ENCODE measurements around the gene ACTA2. TPM values are rescaled to one million over a fixed set of nuclear protein-coding genes. Genes with fewer than 3 reads are reported as not detected.
A peak's percentile ranks its signal among the peaks of the same experiment; 100 is the strongest.

The ACTA2 gene
- total RNA-seq, 6 experiments from 2014 or later = 112 to 178 (median 164) TPM

DNA sequence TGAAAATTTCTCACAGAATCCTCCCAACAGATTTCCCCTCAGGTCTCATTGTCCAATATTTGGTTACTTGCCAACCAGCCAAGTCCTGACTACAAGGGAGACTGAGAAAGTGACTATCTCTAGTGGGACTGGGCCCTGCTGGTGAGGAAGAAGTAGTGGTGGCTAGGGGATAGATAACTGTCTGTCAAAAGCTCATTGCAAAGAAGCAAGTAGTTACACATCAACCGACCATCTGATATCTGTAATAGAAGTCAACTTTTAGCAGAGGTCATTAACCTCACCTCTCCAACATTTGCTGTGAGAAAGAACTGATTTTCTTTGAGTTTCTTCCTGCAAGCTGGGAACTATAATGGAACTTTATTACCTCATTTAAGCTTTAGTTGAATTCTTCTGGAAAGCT, 57.3 kb downstream of the ACTA2 start:
- no peak overlapping the region; the same call in 1 of the 2 replicates for H3K27ac Mint-ChIP-seq
- H3K36me3 Mint-ChIP-seq (ENCODE audit: low read depth) = peaks cover 17% of the 10 kb centered on the region
- H3K4me1 Mint-ChIP-seq (ENCODE audit: low read depth) = peaks cover 92% of the 10 kb centered on the region
- no peak overlapping the region for H3K4me3 Mint-ChIP-seq
- H3K9me3 Mint-ChIP-seq = no peaks in the 10 kb centered on the region
- no peaks in the 10 kb centered on the region for H3K27me3 Mint-ChIP-seq (ENCODE audit: insufficient read depth)
- no peak for DNase-seq
- TF ChIP-seq, protein P1, sequence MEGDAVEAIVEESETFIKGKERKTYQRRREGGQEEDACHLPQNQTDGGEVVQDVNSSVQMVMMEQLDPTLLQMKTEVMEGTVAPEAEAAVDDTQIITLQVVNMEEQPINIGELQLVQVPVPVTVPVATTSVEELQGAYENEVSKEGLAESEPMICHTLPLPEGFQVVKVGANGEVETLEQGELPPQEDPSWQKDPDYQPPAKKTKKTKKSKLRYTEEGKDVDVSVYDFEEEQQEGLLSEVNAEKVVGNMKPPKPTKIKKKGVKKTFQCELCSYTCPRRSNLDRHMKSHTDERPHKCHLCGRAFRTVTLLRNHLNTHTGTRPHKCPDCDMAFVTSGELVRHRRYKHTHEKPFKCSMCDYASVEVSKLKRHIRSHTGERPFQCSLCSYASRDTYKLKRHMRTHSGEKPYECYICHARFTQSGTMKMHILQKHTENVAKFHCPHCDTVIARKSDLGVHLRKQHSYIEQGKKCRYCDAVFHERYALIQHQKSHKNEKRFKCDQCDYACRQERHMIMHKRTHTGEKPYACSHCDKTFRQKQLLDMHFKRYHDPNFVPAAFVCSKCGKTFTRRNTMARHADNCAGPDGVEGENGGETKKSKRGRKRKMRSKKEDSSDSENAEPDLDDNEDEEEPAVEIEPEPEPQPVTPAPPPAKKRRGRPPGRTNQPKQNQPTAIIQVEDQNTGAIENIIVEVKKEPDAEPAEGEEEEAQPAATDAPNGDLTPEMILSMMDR (IDR thresholded peaks at IDR 0.05) = no peak

DNA sequence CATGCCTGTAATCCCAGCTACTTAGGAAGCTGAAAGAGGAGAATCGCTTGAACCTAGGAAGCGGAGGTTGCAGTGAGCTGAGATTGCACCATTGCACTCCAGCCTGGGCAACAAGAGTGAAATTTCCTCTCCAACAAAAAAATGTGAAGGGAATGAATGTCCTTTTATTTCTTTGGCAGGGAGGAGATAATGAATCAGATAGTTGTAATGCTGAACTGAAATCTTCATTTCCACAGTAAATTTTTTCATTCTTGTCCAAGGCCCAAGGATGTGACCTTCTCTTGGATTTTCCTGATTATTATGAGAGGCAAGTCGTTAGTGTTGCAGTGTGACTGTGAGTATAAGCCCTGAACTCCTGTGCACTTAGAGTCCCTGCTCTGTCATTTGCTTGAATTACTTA, 59.0 kb downstream of the ACTA2 start:
- Mint-ChIP-seq H3K27ac (peak overlapping the region; percentile 88), H3K27me3 (ENCODE audit: insufficient read depth) (no peaks in the 10 kb centered on the region), H3K4me3 (peak overlapping the region; percentile 46), H3K4me1 (ENCODE audit: low read depth) (peaks cover 96% of the 10 kb centered on the region), H3K36me3 (ENCODE audit: low read depth) (peaks cover 17% of the 10 kb centered on the region; the same call in 1 of the 2 replicates), H3K9me3 (no peaks in the 10 kb centered on the region)
- TF ChIP-seq, protein P1 (IDR thresholded peaks at IDR 0.05) = no peak
- DNase-seq = peak; percentile 48

DNA sequence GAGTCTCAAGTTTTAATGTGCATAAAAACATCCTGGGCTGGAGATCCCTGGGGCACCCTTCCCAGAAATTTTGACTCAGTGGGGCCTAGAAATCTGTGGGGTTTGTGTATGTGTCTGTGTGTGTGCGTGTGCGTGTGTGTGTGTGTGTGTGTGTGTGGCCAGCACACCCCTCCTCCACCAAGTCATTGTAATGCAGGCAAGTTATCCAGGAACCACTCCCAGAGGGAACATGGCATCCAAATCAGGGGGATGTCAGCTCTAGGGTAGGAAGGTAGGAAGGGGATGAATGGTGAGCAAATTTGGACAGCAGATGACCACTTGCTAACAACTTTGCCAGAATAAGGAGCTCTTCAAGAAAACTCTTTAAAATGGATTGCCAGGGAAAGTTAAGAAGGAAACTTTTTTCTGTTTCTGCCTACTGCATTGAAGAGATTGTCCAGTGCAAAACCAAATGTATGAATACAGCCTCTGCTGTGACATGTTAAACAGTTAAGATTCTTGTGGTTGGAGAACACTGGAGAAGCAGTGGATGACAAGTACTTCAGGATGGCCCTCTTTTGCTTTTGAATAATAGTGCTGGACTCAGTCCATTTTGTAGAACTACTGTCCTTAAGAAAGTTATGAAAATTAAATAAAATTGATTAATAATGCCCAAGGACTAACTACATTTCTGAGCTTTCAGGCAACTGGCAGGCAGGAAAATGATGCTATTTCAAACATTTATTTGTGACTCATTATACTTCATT, 60.2 kb downstream of the ACTA2 start:
- Mint-ChIP-seq H3K36me3 (ENCODE audit: low read depth) (peaks cover 22% of the 10 kb centered on the region; the same call in 1 of the 2 replicates), H3K27me3 (ENCODE audit: insufficient read depth) (no peaks in the 10 kb centered on the region), H3K4me1 (ENCODE audit: low read depth) (peaks cover 94% of the 10 kb centered on the region), H3K27ac (peak overlapping the region; percentile 88), H3K9me3 (no peaks in the 10 kb centered on the region), H3K4me3 (peak overlapping the region; percentile 76)
- peak; percentile 72 for DNase-seq
- TF ChIP-seq, protein P1 (IDR thresholded peaks at IDR 0.05) = no peak

DNA sequence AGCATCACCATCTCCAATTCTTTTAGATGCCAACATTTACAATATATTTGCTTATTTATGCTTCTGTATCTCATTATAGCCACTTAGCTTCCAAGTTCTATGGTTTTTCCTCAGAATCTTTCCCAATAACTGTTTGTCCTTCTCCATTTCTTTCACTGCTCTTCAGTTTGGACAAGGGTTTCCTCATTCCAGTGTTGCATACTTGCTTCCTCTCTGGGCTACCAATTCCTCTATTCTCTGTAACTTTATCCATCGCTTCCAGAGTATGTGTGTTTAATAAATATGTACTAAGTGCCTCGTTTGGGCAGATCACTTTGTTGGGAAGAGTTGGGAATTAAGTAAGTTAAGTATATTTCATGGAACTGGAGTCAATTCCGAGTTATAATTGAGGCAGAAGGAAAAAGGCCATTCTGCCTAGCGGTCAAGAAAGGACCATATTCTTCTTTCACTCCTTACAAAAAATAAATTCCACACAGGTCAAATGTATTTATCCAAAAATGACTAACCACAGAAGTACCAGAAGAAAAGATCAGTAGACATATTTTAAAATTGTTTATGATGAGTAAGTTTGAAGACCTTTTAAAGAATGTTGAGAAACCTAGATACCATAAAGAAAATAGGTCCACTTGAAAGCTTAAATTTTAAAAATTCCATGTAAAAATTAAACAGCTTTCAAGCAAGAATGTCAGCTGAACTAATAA, 61.7 kb downstream of the ACTA2 start:
- Mint-ChIP-seq H3K4me1 (ENCODE audit: low read depth) (peaks cover 92% of the 10 kb centered on the region), H3K9me3 (no peaks in the 10 kb centered on the region), H3K27ac (peak overlapping the region; percentile 46), H3K4me3 (peak overlapping the region; percentile 36), H3K36me3 (ENCODE audit: low read depth) (peaks cover 19% of the 10 kb centered on the region), H3K27me3 (ENCODE audit: insufficient read depth) (no peaks in the 10 kb centered on the region)
- TF ChIP-seq, protein P1 (IDR thresholded peaks at IDR 0.05) = no peak
- DNase-seq = no peak

DNA sequence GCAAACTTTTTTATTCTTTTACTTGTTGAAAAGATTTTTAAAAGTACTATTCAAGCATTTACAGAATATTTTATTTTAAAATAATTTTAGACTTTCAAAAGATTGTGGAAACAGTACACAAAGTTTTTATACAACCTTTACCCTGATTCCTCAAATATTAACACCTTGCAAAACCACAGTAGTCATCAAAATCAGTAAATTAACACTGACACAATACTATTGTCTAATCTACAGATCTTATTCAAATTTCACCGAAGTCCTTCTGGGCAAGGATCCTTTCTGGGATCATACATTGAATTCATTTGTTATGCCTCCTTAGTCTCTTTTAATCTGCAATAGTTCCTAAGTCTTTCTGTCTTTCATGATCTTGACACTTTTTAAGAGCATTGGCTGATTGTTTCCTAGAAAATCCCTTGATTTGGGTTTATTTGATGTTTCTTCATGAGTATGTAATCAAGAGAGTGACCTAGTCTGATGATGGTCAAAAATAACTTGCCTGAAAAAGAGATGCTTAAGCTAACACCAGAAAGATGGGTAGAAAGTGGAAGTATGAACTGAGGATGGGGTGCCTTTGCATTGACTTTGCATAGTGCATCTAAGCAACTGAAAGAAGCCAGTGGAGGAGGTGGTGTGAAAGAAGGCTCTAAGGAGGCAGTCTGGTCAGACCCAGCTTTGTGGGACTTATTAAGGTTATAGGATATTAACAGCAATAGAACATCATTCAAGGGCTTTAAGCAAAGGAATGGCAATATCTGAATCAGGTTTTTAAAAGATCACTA, 62.8 kb downstream of the ACTA2 start:
- peaks cover 94% of the 10 kb centered on the region for H3K4me1 Mint-ChIP-seq (ENCODE audit: low read depth)
- H3K36me3 Mint-ChIP-seq (ENCODE audit: low read depth) = peaks cover 28% of the 10 kb centered on the region
- H3K9me3 Mint-ChIP-seq = no peaks in the 10 kb centered on the region
- peak overlapping the region; percentile 34 for H3K27ac Mint-ChIP-seq
- peak overlapping the region; percentile 12; the same call in 1 of the 2 replicates for H3K4me3 Mint-ChIP-seq
- no peaks in the 10 kb centered on the region for H3K27me3 Mint-ChIP-seq (ENCODE audit: insufficient read depth)
- no peak for DNase-seq
- TF ChIP-seq, protein P1 (IDR thresholded peaks at IDR 0.05) = no peak

Measured in HFFc6 (cell line).